A673 (cell line): ENCODE results near the gene CDK5RAP2.

Source experiments
- EZH2 ChIP-seq: fragments of 200-600 bp; sonication (generic); IDR thresholded peaks from 2 replicates; pipeline ENCODE4 v1.6.1; 2017; ENCODE audit warnings: borderline replicate concordance, low read depth, mild to moderate bottlenecking, mixed read lengths, antibody characterized with exemption, low read length; ENCODE audit not compliant: poor library complexity, severe bottlenecking
- TF ChIP-seq, protein P1 (sequence below): fragments of 300-800, 200-600 bp; sonication (generic); conservative IDR thresholded peaks from 2 replicates; pipeline ENCODE4 v1.5.1; 2017; ENCODE audit warnings: low read depth, mild to moderate bottlenecking, antibody characterized with exemption, low read length, moderate library complexity, mixed read lengths

DNA sequence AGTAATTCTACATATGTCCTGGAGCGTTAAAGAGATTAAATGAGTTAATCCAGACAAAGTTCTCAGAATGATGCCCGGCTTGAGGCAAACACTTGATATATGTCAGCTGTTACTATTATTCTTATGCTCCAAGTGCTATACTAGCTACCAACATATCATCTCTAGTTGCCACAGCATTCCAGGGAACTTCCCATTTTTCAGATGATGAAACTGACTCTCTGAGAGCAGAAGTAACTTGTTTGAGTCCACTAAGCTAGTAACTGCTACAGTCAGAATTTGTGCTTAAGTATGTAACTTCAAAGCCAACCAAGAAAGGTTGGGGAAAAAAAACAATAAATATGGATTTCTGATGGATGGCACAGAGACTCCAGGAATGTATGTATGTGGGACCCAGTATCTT lies 98.1 kb downstream of the CDK5RAP2 start:
- TF ChIP-seq, protein P1, sequence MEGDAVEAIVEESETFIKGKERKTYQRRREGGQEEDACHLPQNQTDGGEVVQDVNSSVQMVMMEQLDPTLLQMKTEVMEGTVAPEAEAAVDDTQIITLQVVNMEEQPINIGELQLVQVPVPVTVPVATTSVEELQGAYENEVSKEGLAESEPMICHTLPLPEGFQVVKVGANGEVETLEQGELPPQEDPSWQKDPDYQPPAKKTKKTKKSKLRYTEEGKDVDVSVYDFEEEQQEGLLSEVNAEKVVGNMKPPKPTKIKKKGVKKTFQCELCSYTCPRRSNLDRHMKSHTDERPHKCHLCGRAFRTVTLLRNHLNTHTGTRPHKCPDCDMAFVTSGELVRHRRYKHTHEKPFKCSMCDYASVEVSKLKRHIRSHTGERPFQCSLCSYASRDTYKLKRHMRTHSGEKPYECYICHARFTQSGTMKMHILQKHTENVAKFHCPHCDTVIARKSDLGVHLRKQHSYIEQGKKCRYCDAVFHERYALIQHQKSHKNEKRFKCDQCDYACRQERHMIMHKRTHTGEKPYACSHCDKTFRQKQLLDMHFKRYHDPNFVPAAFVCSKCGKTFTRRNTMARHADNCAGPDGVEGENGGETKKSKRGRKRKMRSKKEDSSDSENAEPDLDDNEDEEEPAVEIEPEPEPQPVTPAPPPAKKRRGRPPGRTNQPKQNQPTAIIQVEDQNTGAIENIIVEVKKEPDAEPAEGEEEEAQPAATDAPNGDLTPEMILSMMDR, result no peak
- no peak for TF ChIP-seq EZH2
